Osteoblast (primary cell): ENCODE measurements around the gene PALLD. TPM values are rescaled to one million over a fixed set of nuclear protein-coding genes. Genes with fewer than 3 reads are reported as not detected.

Experiments used
- DNase-seq: peaks from one replicate; pipeline ENCODE4 v3.0.0; 2011; ENCODE audit warnings: low spot score, mixed read lengths; ENCODE audit not compliant: insufficient read length; ENCODE audit errors: missing footprints
- H2AFZ ChIP-seq: 2 replicates; pipeline ENCODE4 v1.6.0; 2011; ENCODE audit warnings: mild to moderate bottlenecking, low read length
- H3K27ac ChIP-seq: 2 replicates; pipeline ENCODE4 v1.5.1; 2011; ENCODE audit warnings: mild to moderate bottlenecking, low read depth, low read length, moderate library complexity
- H3K27me3 ChIP-seq: 2 replicates; pipeline ENCODE4 v1.6.0; 2012; ENCODE audit warnings: mild to moderate bottlenecking, control low read depth, inconsistent platforms, low read length, moderate library complexity; ENCODE audit not compliant: insufficient read depth
- H3K36me3 ChIP-seq: 2 replicates; pipeline ENCODE4 v1.5.1; 2011; ENCODE audit warnings: mild to moderate bottlenecking, low read length, control low read depth, moderate library complexity; ENCODE audit not compliant: insufficient read depth
- H3K4me1 ChIP-seq: 2 replicates; pipeline ENCODE4 v1.5.1; 2011; ENCODE audit warnings: mild to moderate bottlenecking, low read length, control low read depth, moderate library complexity; ENCODE audit not compliant: insufficient read depth
- H3K4me2 ChIP-seq: 2 replicates; pipeline ENCODE4 v1.6.0; 2011; ENCODE audit warnings: mild to moderate bottlenecking, low read length; ENCODE audit not compliant: insufficient read depth
- H3K4me3 ChIP-seq: fragments of 200-600 bp; sonication (generic); 3 replicates; pipeline ENCODE4 v1.5.1; 2012; ENCODE audit warnings: mild to moderate bottlenecking, low read length, inconsistent platforms; ENCODE audit not compliant: insufficient read depth
- H3K79me2 ChIP-seq: 2 replicates; pipeline ENCODE4 v1.6.0; 2012; ENCODE audit warnings: mild to moderate bottlenecking, low read length, control low read depth, inconsistent platforms; ENCODE audit not compliant: insufficient read depth
- H3K9me3 ChIP-seq: 2 replicates; pipeline ENCODE4 v1.5.1; 2011; ENCODE audit warnings: low read depth, low read length, control low read depth
- H4K20me1 ChIP-seq: 2 replicates; pipeline ENCODE4 v1.6.0; 2012; ENCODE audit warnings: mild to moderate bottlenecking, low read length, control low read depth; ENCODE audit not compliant: insufficient read depth
- CTCF ChIP-seq: IDR thresholded peaks from 2 replicates; pipeline ENCODE4 v1.5.1; 2011; ENCODE audit warnings: mild to moderate bottlenecking, low read depth, low read length, moderate library complexity; ENCODE audit errors: extremely low read depth
- total RNA-seq: library from RNA; depleted of rRNA; stranded (reverse); fragments of >200 nt; gene quantifications from 2 replicates; pipeline ENCODE4 v1.2.3, GENCODE V29; 2012

The PALLD gene
- total RNA-seq, 1 donor, result 244 TPM

GRCh38 chr4:168691631-168692369, 194.9 kb downstream of the PALLD start:
- no peak for TF ChIP-seq CTCF
- Histone ChIP-seq H3K4me3 (no peak overlapping the region), H4K20me1 (no peaks in the 10 kb centered on the region), H3K4me1 (peaks cover 30% of the 10 kb centered on the region), H2AFZ (no peak overlapping the region), H3K27me3 (no peaks in the 10 kb centered on the region), H3K79me2 (no peaks in the 10 kb centered on the region), H3K4me2 (no peak overlapping the region), H3K36me3 (peaks cover 64% of the 10 kb centered on the region), H3K9me3 (no peaks in the 10 kb centered on the region), H3K27ac (peak overlapping the region; percentile 2)
- no peak for DNase-seq

- H3K4me3 ChIP-seq, result no peak overlapping the region
- no peaks in the 10 kb centered on the region for H3K27me3 ChIP-seq
- no peaks in the 10 kb centered on the region for H3K79me2 ChIP-seq
- H3K4me1 ChIP-seq, result peaks cover 30% of the 10 kb centered on the region
- peak overlapping the region; percentile 89 for H3K27ac ChIP-seq
- no peak overlapping the region for H2AFZ ChIP-seq
- H4K20me1 ChIP-seq, result no peaks in the 10 kb centered on the region
- no peak for DNase-seq
- H3K4me2 ChIP-seq, result peak overlapping the region; percentile 32
- TF ChIP-seq CTCF, result no peak
- H3K36me3 ChIP-seq, result peaks cover 66% of the 10 kb centered on the region
- H3K9me3 ChIP-seq, result no peaks in the 10 kb centered on the region
Measured at GRCh38 chr4:168693750-168694490, 197.1 kb downstream of the PALLD start.

GRCh38 chr4:168694667-168695066, 197.8 kb downstream of the PALLD start:
- no peak overlapping the region for H3K4me3 ChIP-seq
- TF ChIP-seq CTCF, result no peak
- DNase-seq, result no peak
- no peaks in the 10 kb centered on the region for H3K9me3 ChIP-seq
- peak overlapping the region; percentile 32 for H3K4me2 ChIP-seq
- H2AFZ ChIP-seq, result no peak overlapping the region
- H3K27me3 ChIP-seq, result no peaks in the 10 kb centered on the region
- H3K4me1 ChIP-seq, result peaks cover 30% of the 10 kb centered on the region
- H3K79me2 ChIP-seq, result no peaks in the 10 kb centered on the region
- H3K27ac ChIP-seq, result peak overlapping the region; percentile 89
- no peaks in the 10 kb centered on the region for H4K20me1 ChIP-seq
- H3K36me3 ChIP-seq, result peaks cover 70% of the 10 kb centered on the region

- no peaks in the 10 kb centered on the region for H3K79me2 ChIP-seq
- H3K4me2 ChIP-seq, result no peak overlapping the region
- no peaks in the 10 kb centered on the region for H3K27me3 ChIP-seq
- no peak for TF ChIP-seq CTCF
- no peak overlapping the region for H3K4me3 ChIP-seq
- H3K9me3 ChIP-seq, result no peaks in the 10 kb centered on the region
- DNase-seq, result no peak
- peak overlapping the region; percentile 89 for H3K27ac ChIP-seq
- no peak overlapping the region for H2AFZ ChIP-seq
- peaks cover 70% of the 10 kb centered on the region for H3K36me3 ChIP-seq
- peaks cover 30% of the 10 kb centered on the region for H3K4me1 ChIP-seq
- H4K20me1 ChIP-seq, result no peaks in the 10 kb centered on the region
Measured at GRCh38 chr4:168695288-168695687, 198.4 kb downstream of the PALLD start.
